ENCODE results near the gene NDRG4.

Gene NDRG4

DNA sequence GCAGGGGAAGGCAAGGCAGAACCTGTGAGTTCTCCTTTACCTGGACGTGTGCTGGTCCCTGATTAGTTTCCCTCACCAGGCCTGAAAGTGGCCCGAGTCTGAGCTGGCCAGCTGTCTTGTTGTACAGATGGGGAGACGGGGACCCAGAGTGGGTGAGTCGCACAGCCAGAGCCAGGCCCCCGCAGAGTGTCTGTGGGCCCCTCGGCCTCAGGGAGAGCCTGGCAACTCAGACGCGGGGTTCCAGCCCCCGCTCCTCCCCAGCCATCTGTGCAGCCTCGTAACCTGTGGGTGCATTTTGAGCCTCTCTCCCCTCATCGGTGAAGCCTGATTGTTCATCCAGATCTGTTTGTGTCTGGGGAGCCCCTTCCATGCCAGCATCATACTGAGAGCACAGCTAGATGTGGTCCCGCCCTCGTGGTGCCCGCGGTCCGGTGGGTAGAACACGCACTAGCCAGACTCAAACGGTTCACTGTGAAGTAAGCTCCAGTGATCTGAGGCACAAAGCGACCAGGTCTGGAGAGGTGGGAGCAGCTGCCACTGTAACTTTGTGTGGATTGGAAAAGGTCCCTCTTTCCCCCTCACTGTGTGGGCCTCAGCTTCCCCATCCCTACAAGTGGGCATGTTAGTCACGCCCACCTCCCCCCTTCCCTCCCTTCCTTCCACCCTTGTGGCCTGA is 6.0 kb upstream of the NDRG4 start:
- DNase-seq (ENCODE audit: low read depth in 3 of 3, low spot score in 1 of 3), result no peak

- peak in 1 of 3 donors; percentile 24 for DNase-seq (ENCODE audit: low read depth in 3 of 3, low spot score in 1 of 3)
These were observed 4.9 kb upstream of the NDRG4 start for GRCh38 chr16:58494981-58495520.

GRCh38 chr16:58495521-58496331 is 4.2 kb upstream of the NDRG4 start:
- DNase-seq (ENCODE audit: low read depth in 3 of 3, low spot score in 1 of 3), result no peak

DNA sequence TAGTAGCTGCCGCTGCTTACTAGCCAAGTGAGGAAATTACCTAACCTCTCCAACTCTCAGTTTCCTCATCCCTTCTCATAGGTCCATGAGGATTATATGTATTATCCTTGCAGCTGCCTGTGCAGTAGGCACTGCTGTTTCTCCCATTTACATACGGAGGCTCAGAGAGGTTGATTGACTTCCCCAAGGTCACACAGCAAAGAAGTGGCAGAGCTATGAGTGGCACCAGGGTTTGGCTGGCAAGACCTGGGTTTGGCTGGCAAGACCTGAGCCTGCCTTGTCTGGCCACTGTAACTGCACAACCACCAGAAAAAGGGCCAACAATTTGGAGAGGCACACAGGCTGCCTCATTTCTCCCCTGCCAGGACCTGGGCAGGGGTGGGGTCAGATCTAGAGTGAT is 2.5 kb upstream of the NDRG4 start:
- DNase-seq (ENCODE audit: low read depth in 3 of 3, low spot score in 1 of 3), result no peak

- DNase-seq (ENCODE audit: low read depth in 3 of 3, low spot score in 1 of 3), result no peak
These were observed 2.0 kb upstream of the NDRG4 start for GRCh38 chr16:58497935-58498334.

DNA sequence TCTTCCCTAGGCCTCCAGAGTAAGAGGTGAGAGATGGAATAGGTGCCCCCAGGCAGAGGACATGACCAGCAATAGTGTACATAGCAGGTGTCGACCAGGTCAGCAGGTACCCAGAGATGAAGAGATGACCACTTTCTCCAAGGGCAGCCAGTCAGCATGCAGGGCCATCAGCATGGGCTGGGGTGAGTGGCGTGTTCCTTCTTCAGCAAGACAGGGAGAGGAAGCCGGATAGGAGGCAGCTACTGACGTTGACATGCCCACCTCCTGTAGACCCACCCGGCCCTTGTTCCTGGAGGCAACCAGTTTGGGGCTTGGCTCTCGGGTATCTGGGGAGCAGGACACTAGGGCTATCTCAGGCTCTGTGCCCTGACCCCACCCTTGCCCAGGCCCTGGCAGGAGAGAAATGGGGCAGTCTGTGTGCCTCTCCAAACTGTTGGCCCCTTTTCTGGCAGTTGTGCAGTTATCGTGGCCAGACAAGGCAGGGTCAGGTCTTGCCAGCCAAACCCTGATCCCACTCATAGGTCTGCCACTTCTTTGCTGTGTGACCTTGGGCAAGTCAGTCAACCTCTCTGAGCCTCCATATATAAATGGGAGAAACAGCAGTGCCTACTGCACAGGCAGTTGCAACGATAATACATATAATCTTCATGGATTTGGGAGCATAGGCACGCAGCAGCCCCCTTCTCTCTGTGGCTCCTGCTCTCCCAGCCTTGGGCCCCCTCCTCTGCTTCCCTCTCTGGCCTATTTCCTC is 1.4 kb upstream of the NDRG4 start:
- DNase-seq (ENCODE audit: low read depth in 3 of 3, low spot score in 1 of 3), result no peak

DNA sequence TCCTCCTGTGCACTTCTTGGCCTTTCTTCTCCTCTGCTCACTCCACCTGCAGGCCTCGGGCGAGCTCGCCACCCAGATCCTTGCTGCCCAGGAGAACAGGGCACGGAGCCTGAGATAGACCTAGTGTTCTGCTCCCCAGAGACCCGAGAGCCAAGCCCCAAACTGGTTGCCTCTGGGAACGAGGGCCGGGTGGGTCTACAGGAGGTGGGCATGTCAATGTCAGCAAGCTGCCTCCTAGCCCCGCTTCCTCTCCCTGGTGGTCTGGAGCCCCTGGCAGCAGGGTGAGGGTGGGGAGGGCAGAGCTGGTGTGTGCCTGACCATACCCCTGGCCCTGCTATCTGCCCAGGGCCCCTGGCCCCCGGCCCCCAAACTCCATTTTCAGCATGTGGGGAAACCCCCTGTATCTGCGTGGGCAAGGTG is 841 bp upstream of the NDRG4 start:
- DNase-seq (ENCODE audit: low read depth in 3 of 3, low spot score in 1 of 3), result no peak

- DNase-seq (ENCODE audit: low read depth in 3 of 3, low spot score in 1 of 3), result no peak
These were observed 693 bp downstream of the NDRG4 start for GRCh38 chr16:58500430-58501241.

GRCh38 chr16:58501242-58502131 is 1.5 kb downstream of the NDRG4 start:
- DNase-seq (ENCODE audit: low read depth in 3 of 3, low spot score in 1 of 3), result peak in 1 of 3 donors; percentile 39

DNA sequence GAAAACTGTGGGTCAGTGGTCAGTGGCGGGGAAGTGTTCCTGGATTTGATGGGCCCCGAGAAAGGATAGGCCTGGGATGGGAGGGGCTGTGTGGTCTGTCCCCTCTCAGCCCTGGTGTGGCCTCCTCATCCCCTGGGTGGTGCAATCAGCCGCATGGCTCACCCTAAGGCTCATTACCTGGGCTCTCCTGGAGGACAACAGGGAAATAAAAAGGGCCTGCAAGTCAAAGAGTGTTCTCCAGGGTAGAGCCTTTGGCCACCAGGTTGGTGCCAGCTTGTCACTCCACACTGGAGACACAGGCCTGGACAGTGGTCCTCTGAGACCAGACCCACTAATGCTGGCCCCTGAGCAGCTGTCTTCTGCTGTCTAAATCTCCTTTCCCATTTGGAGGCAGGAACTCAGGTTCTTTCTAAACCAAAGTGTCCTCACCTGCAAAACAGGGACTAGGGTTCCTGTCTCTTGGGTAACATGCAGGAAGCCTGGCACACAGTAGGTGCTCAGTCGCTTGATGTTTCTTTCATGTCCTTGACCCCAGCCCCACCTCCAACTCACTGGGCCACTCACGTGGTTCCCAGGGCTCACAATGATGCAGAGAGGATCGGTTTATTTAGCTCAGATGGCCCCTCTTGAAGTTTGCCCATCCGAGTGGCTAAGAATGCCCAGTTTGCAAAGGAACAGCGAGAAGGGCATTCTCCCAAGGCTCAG is 2.4 kb downstream of the NDRG4 start:
- no peak for DNase-seq (ENCODE audit: low read depth in 3 of 3, low spot score in 1 of 3)

DNA sequence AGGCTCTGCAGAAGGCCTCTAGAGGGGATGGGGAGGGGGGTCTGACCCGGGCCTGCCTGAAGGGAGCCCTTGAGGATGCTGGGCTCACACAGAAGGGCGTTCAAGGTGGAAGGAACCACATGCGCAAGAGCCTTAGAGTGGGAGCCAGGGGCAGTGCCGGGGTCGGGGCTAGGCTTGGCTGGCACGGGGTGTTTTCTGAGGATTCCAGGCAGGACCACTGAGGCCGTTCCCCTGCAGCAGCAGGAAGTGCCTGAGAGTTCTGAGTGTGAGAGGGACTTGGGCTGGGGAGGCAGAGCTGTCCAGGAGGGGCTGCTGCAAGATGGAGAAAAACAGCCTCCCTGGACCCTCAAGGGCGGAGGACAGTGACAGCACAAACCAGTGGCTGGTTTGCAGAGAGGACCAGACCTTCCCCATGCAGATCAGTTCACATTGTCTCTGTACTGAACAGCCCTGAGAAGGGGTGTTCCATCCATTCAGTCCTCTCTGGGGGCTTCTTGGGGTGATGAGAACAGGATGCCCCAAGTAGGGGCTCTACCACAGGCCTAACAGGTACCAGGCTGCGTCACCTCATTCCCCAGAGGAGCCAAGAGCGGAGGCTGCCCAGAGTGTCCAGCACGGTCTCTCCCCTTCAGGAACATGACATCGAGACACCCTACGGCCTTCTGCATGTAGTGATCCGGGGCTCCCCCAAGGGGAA is 3.4 kb downstream of the NDRG4 start:
- no peak for DNase-seq (ENCODE audit: low read depth in 3 of 3, low spot score in 1 of 3)

DNA sequence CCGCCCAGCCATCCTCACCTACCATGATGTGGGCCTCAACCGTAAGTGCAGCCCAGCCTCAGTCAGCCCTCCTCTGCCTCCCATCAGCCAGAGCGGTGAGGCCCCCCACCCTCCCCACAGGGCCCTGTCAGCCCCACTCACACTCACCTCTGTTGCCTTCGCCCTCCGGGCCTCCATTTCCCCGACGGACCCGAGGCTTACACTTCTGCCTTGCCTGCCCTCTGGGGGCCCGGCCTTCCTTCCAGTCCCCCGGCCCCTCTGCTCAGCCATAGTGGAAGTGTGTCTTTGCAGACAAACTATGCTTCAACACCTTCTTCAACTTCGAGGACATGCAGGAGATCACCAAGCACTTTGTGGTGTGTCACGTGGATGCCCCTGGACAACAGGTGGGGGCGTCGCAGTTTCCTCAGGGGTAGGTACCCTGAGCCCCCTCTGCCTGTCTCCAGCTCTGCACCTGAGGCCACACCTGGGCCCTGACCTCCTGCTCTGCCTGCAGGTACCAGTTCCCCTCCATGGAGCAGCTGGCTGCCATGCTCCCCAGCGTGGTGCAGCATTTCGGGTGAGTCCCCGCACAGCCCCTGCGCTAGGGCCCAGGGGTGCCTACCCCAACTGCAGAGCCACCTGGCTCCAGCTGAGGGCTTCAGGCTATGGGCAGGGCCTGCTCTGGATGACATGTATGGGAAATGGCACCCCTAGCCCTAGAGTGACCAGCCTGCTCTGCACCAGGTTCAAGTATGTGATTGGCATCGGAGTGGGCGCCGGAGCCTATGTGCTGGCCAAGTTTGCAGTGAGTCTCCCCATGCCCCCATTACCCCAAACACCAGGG is 4.1 kb downstream of the NDRG4 start:
- no peak for DNase-seq (ENCODE audit: low read depth in 3 of 3, low spot score in 1 of 3)

GRCh38 chr16:58506241-58507194 is 6.6 kb downstream of the NDRG4 start:
- no peak for DNase-seq (ENCODE audit: low read depth in 3 of 3, low spot score in 1 of 3)

- no peak for DNase-seq (ENCODE audit: low read depth in 3 of 3, low spot score in 1 of 3)
These were observed 7.4 kb downstream of the NDRG4 start for GRCh38 chr16:58507195-58507962.

DNA sequence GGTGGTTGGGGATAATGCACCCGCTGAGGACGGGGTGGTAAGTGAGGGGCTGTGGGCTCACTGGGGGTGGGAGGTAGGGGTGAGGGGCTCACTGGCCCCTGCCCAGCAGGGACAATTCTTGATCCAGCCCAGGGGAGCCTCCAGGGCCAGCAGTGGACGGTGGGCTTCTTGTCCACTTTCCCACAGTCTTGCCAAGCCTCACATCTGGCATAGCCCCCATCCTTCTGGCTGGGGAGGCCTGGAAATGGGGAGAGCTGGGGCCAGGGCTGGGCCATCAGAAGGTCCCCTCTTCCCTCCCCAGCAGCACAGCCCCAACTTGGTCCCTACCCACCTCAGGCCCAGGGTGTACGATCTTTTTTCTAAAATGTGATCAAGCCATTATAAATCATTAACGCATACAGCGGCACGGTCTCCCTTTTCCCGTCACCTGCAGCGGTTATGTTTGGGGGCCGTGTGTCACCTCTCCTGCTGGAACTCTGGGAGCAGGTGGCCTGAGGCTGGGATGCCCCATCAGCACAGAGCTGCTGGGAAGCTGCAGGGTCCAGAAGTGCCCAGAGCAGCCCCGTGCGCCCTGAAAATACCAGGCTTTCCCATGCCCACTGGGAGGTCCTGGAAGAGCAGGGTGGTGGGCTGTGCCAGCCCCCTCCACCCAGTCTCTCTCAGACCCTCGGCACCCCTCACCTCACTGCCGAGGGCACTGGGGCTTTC is 8.2 kb downstream of the NDRG4 start:
- no peak for DNase-seq (ENCODE audit: low read depth in 3 of 3, low spot score in 1 of 3)

All from stimulated activated CD4-positive, alpha-beta T cell treated with anti-CD3 and anti-CD28 coated beads, TNF-alpha, amount 100 ng/mL, for 1 hour (primary cell).